ENCODE results near the gene TMEM253. TPM values are rescaled to one million over a fixed set of nuclear protein-coding genes. Genes with fewer than 3 reads are reported as not detected.

The TMEM253 gene
- total RNA-seq, 1 donor from 2014 or later, result 1.4 TPM

DNA sequence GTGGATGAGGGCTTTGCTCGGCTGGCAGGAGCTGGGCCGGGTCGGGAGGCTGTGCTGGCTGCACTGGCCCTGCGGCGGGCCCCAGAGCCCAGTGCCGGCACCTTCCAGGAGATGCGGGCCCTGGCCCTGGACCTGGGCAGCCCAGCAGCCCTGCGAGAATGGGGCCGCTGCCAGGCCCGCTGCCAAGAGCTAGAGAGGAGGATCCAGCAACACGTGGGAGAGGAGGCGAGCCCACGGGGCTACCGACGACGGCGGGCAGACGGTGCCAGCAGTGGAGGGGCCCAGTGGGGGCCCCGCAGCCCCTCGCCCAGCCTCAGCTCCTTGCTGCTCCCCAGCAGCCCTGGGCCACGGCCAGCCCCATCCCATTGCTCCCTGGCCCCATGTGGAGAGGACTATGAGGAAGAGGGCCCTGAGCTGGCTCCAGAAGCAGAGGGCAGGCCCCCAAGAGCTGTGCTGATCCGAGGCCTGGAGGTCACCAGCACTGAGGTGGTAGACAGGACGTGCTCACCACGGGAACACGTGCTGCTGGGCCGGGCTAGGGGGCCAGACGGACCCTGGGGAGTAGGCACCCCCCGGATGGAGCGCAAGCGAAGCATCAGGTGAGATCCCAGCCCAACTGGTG, 19.2 kb upstream of the TMEM253 start:
- Histone ChIP-seq H3K79me2 (ENCODE audit: insufficient read depth, low read length) (no peaks in the 10 kb centered on the region), H3K9ac (ENCODE audit: low read length) (no peak overlapping the region), H3K4me3 (ENCODE audit: insufficient read depth, low read depth, low read length) (no peak overlapping the region), H2AFZ (ENCODE audit: low read depth, low read length) (no peak overlapping the region), H4K20me1 (ENCODE audit: insufficient read depth, low read length) (peaks cover 55% of the 10 kb centered on the region), H3K4me2 (ENCODE audit: low read length) (no peak overlapping the region), H3K27me3 (ENCODE audit: insufficient read depth, low read length) (no peaks in the 10 kb centered on the region), H3K4me1 (ENCODE audit: insufficient read depth, low read length) (peaks cover 13% of the 10 kb centered on the region), H3K9me3 (ENCODE audit: insufficient read depth, low read depth, low read length) (no peaks in the 10 kb centered on the region), H3K27ac (ENCODE audit: low read depth, low read length) (no peak overlapping the region), H3K36me3 (ENCODE audit: insufficient read depth, low read length) (peaks cover 67% of the 10 kb centered on the region)
- Mint-ChIP-seq H3K36me3 (ENCODE audit: low read depth, unreplicated experiment) (peaks cover 34% of the 10 kb centered on the region), H3K27ac (ENCODE audit: unreplicated experiment) (no peak overlapping the region), H3K4me1 (ENCODE audit: low read depth, unreplicated experiment) (peaks cover 15% of the 10 kb centered on the region), H3K27me3 (ENCODE audit: low read depth, unreplicated experiment) (no peaks in the 10 kb centered on the region), H3K4me3 (ENCODE audit: unreplicated experiment) (no peak overlapping the region), H3K9me3 (ENCODE audit: unreplicated experiment) (no peaks in the 10 kb centered on the region)
- DNase-seq (ENCODE audit: low read depth) (no peak), FAIRE-seq (no peak)
- no peak for TF ChIP-seq EZH2 (IDR thresholded peaks at IDR 0.05; ENCODE audit: insufficient read depth, low read length)
- TF ChIP-seq, protein P1, sequence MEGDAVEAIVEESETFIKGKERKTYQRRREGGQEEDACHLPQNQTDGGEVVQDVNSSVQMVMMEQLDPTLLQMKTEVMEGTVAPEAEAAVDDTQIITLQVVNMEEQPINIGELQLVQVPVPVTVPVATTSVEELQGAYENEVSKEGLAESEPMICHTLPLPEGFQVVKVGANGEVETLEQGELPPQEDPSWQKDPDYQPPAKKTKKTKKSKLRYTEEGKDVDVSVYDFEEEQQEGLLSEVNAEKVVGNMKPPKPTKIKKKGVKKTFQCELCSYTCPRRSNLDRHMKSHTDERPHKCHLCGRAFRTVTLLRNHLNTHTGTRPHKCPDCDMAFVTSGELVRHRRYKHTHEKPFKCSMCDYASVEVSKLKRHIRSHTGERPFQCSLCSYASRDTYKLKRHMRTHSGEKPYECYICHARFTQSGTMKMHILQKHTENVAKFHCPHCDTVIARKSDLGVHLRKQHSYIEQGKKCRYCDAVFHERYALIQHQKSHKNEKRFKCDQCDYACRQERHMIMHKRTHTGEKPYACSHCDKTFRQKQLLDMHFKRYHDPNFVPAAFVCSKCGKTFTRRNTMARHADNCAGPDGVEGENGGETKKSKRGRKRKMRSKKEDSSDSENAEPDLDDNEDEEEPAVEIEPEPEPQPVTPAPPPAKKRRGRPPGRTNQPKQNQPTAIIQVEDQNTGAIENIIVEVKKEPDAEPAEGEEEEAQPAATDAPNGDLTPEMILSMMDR (IDR thresholded peaks at IDR 0.05; ENCODE audit: insufficient read depth, low read depth, low read length), result no peak

DNA sequence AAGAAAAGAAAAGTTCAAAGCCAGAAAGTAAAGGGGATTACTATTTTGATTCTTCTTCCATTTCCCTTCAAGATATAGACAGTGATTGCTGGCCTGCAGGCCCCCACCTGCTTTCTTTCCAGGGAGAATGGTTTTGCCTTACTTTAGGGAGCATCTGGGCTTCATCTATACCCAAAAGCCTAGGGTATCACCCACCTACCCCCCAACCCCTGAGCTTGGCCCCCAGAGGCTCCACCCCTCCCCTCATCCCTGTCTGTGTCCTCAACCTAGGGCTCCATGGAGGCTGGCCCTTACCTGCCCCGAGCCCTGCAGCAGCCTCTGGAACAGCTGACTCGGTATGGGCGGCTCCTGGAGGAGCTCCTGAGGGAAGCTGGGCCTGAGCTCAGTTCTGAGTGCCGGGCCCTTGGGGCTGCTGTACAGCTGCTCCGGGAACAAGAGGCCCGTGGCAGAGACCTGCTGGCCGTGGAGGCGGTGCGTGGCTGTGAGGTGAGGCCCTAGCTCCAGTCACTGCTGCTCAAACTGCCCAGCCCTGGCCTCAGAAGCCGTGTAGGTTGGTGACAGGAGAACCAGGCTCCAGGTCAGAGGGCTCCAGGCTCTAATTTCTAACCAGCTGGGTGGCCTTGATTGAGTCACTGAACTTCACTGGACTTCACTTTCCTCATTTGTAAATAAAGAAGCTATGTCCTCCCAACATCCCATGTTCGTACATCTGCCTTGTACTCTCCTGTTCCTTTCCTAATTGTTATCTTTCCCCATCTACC, 17.1 kb upstream of the TMEM253 start:
- peaks cover 28% of the 10 kb centered on the region for H3K4me1 ChIP-seq (ENCODE audit: insufficient read depth, low read length)
- no peak overlapping the region for H3K4me2 ChIP-seq (ENCODE audit: low read length)
- TF ChIP-seq, protein P1 (IDR thresholded peaks at IDR 0.05; ENCODE audit: insufficient read depth, low read depth, low read length), result no peak
- TF ChIP-seq EZH2 (IDR thresholded peaks at IDR 0.05; ENCODE audit: insufficient read depth, low read length), result no peak
- FAIRE-seq (no peak), DNase-seq (ENCODE audit: low read depth) (no peak)
- Mint-ChIP-seq H3K4me1 (ENCODE audit: low read depth, unreplicated experiment) (peaks cover 29% of the 10 kb centered on the region), H3K27ac (ENCODE audit: unreplicated experiment) (peak overlapping the region; percentile 20), H3K4me3 (ENCODE audit: unreplicated experiment) (peak overlapping the region; percentile 2), H3K36me3 (ENCODE audit: low read depth, unreplicated experiment) (peaks cover 41% of the 10 kb centered on the region), H3K9me3 (ENCODE audit: unreplicated experiment) (no peaks in the 10 kb centered on the region), H3K27me3 (ENCODE audit: low read depth, unreplicated experiment) (no peaks in the 10 kb centered on the region)
- no peak overlapping the region for H3K27ac ChIP-seq (ENCODE audit: low read depth, low read length)
- H3K27me3 ChIP-seq (ENCODE audit: insufficient read depth, low read length), result no peaks in the 10 kb centered on the region
- no peaks in the 10 kb centered on the region for H3K9me3 ChIP-seq (ENCODE audit: insufficient read depth, low read depth, low read length)
- no peak overlapping the region for H3K4me3 ChIP-seq (ENCODE audit: insufficient read depth, low read depth, low read length)
- no peak overlapping the region for H2AFZ ChIP-seq (ENCODE audit: low read depth, low read length)
- H3K9ac ChIP-seq (ENCODE audit: low read length), result no peak overlapping the region
- H3K79me2 ChIP-seq (ENCODE audit: insufficient read depth, low read length), result no peaks in the 10 kb centered on the region
- peaks cover 54% of the 10 kb centered on the region for H4K20me1 ChIP-seq (ENCODE audit: insufficient read depth, low read length)
- peaks cover 53% of the 10 kb centered on the region for H3K36me3 ChIP-seq (ENCODE audit: insufficient read depth, low read length)

DNA sequence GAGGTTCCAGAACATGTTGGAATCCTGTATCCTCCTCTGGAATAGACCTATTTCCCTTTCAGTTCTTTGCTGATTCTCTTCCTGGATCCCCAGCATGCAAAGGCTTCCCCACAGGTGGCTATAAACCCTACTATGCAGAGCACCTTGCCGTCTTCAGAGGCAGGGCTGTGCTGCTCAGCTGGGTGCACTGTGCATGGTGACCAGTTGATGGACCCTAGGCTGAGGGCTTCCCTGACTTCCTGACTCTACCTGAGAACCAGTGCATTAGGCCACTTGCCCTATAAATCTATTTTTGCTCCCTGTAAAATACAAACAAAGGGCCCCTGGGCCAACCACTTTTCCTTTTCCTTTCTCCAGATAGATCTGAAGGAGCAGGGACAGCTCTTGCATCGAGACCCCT, 16.5 kb upstream of the TMEM253 start:
- DNase-seq (ENCODE audit: low read depth) (no peak), FAIRE-seq (no peak)
- Histone ChIP-seq H3K36me3 (ENCODE audit: insufficient read depth, low read length) (peaks cover 49% of the 10 kb centered on the region), H3K4me1 (ENCODE audit: insufficient read depth, low read length) (peaks cover 28% of the 10 kb centered on the region), H3K9ac (ENCODE audit: low read length) (peak overlapping the region; percentile 11), H3K4me3 (ENCODE audit: insufficient read depth, low read depth, low read length) (no peak overlapping the region), H4K20me1 (ENCODE audit: insufficient read depth, low read length) (peaks cover 57% of the 10 kb centered on the region), H3K9me3 (ENCODE audit: insufficient read depth, low read depth, low read length) (no peaks in the 10 kb centered on the region), H3K79me2 (ENCODE audit: insufficient read depth, low read length) (no peaks in the 10 kb centered on the region), H2AFZ (ENCODE audit: low read depth, low read length) (no peak overlapping the region), H3K4me2 (ENCODE audit: low read length) (no peak overlapping the region), H3K27me3 (ENCODE audit: insufficient read depth, low read length) (no peaks in the 10 kb centered on the region), H3K27ac (ENCODE audit: low read depth, low read length) (no peak overlapping the region)
- no peaks in the 10 kb centered on the region for H3K9me3 Mint-ChIP-seq (ENCODE audit: unreplicated experiment)
- no peaks in the 10 kb centered on the region for H3K27me3 Mint-ChIP-seq (ENCODE audit: low read depth, unreplicated experiment)
- H3K4me3 Mint-ChIP-seq (ENCODE audit: unreplicated experiment), result peak overlapping the region; percentile 2
- H3K27ac Mint-ChIP-seq (ENCODE audit: unreplicated experiment), result no peak overlapping the region
- H3K4me1 Mint-ChIP-seq (ENCODE audit: low read depth, unreplicated experiment), result peaks cover 31% of the 10 kb centered on the region
- H3K36me3 Mint-ChIP-seq (ENCODE audit: low read depth, unreplicated experiment), result peaks cover 45% of the 10 kb centered on the region
- no peak for TF ChIP-seq EZH2 (IDR thresholded peaks at IDR 0.05; ENCODE audit: insufficient read depth, low read length)
- TF ChIP-seq, protein P1 (IDR thresholded peaks at IDR 0.05; ENCODE audit: insufficient read depth, low read depth, low read length), result no peak

All from astrocyte (in vitro differentiated cells and primary cell).